Cardiac muscle cell (in vitro differentiated cells and primary cell): ENCODE measurements around the gene ZFAND3. TPM values are rescaled to one million over a fixed set of nuclear protein-coding genes. Genes with fewer than 3 reads are reported as not detected.

Experiments used
- DNase-seq, 2 donors: peaks; one replicate each; pipeline versions ENCODE4 v3.0.0 to v3.0.0-alpha.2; 2010 to 2017; ENCODE audit warnings: low read depth in 1 of 2, low spot score in 1 of 2
- H3K27ac ChIP-seq: fragments of 200-600 bp; sonication (generic); 2 replicates; pipeline ENCODE4 v1.5.1; 2016
- H3K27me3 ChIP-seq: fragments of 200-600 bp; sonication (generic); 2 replicates; pipeline ENCODE4 v1.6.0; 2016; ENCODE audit warnings: control low read depth
- H3K36me3 ChIP-seq: fragments of 200-600 bp; sonication (generic); 2 replicates; pipeline ENCODE4 v1.5.1; 2016; ENCODE audit warnings: control low read depth
- H3K4me1 ChIP-seq: fragments of 200-600 bp; sonication (generic); 2 replicates; pipeline ENCODE4 v1.8.1; 2017; ENCODE audit warnings: low read depth, mild to moderate bottlenecking, mixed run types
- H3K4me3 ChIP-seq: fragments of 200-600 bp; sonication (generic); 2 replicates; pipeline ENCODE4 v1.5.1; 2016; ENCODE audit warnings: mild to moderate bottlenecking
- H3K9me3 ChIP-seq: fragments of 200-600 bp; sonication (generic); 2 replicates; pipeline ENCODE4 v1.5.1; 2017; ENCODE audit warnings: low read depth, mild to moderate bottlenecking, control low read depth
- polyA plus RNA-seq: library from polyadenylated mRNA; unstranded; fragments of >200 nt; fragmentation: Nextera tagmentation; extraction: Ambion mirVana; gene quantifications from 2 replicates; pipeline ENCODE4 v1.2.1, GENCODE V29; 2016
- total RNA-seq: library from RNA; depleted of rRNA; stranded (reverse); fragments of >200 nt; gene quantifications from 2 replicates; pipeline ENCODE4 v1.2.3, GENCODE V29; 2016
- TF ChIP-seq, protein P1 (sequence below): IDR thresholded peaks from 2 replicates; pipeline ENCODE4 v1.5.1; 2012; ENCODE audit warnings: low read depth, mild to moderate bottlenecking, low read length

The ZFAND3 gene
- total and polyA plus RNA-seq, 2 experiments from 2014 or later: 49.9 to 68.0 TPM

DNA sequence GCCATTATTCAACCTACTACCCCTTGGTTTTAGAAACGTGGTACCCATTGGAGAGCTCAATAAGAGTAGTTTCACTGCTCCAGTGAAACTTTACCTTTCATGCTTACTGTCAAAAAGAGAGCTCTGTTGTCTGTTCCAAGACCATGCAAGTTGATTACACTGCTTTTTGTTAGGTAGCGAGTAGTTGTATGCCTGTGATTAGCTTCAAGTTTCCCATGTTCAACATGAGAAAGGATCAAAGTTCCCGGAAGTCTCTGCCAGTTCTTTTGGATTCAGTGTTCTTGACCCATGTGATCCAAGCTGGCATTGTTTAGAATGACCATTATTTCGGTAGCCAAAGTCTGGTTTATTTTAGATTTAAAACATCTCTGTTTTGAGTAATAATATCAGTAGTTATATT is 107.1 kb downstream of the ZFAND3 start:
- peaks cover 5% of the 10 kb centered on the region for H3K4me1 ChIP-seq
- no peak for DNase-seq
- TF ChIP-seq, protein P1, sequence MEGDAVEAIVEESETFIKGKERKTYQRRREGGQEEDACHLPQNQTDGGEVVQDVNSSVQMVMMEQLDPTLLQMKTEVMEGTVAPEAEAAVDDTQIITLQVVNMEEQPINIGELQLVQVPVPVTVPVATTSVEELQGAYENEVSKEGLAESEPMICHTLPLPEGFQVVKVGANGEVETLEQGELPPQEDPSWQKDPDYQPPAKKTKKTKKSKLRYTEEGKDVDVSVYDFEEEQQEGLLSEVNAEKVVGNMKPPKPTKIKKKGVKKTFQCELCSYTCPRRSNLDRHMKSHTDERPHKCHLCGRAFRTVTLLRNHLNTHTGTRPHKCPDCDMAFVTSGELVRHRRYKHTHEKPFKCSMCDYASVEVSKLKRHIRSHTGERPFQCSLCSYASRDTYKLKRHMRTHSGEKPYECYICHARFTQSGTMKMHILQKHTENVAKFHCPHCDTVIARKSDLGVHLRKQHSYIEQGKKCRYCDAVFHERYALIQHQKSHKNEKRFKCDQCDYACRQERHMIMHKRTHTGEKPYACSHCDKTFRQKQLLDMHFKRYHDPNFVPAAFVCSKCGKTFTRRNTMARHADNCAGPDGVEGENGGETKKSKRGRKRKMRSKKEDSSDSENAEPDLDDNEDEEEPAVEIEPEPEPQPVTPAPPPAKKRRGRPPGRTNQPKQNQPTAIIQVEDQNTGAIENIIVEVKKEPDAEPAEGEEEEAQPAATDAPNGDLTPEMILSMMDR: no peak
- H3K36me3 ChIP-seq: no peaks in the 10 kb centered on the region
- no peak overlapping the region for H3K27ac ChIP-seq
- no peaks in the 10 kb centered on the region for H3K27me3 ChIP-seq
- no peak overlapping the region for H3K4me3 ChIP-seq
- no peaks in the 10 kb centered on the region for H3K9me3 ChIP-seq

DNA sequence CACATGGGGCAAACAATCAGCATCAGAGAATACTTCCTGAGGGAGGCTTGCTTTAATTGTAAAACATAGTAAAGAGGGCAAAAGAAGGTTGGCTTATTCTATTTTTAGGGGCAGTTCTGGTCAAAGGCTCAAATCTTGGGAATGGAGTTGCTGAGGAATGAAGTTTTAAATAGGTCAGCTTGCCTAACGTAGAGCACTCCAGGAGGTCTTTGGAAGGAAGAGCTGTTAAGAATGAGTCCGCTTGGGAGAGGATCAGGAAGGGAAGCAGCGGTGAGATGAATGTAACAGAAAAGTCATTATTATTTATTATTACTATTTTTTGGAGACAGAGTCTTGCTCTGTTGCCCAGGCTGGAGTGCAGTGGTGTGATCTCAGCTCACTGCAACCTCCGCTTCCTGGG is 108.7 kb downstream of the ZFAND3 start:
- DNase-seq: no peak
- Histone ChIP-seq H3K36me3 (no peaks in the 10 kb centered on the region), H3K27ac (no peak overlapping the region), H3K9me3 (no peaks in the 10 kb centered on the region), H3K27me3 (no peaks in the 10 kb centered on the region), H3K4me3 (no peak overlapping the region), H3K4me1 (peaks cover 5% of the 10 kb centered on the region)
- TF ChIP-seq, protein P1: no peak

DNA sequence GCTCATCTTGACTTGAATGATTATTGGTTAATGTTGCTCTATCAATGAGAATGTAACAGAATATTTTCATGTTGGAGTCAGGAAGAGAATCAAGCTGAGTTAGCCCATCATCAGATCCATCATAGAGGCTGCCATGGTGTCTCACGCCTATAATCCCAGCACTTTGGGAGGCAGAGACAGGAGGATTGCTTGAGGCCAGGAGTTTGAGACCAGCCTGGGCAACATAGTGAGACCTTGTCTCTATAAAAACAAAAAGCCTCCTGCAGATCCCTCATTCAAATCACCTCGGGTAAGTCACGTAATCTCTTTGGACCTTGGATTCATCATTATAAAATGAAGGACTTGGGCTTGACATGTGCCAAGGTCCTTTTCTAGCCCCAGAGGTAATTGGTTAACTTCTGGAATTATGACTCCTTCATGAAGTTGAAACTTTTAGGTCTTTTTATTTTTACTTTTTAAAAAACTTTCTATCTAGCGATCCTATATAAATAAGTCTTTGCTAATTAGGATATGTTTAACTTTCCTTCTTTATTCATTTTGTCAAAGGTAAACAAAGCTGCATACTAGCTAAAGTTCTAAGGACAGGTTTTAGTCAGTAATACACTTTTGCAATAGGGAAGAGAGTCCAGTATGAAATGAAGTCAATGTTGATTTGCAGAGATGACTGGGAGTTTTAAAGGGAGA is 110.9 kb downstream of the ZFAND3 start:
- no peak overlapping the region for H3K27ac ChIP-seq

DNA sequence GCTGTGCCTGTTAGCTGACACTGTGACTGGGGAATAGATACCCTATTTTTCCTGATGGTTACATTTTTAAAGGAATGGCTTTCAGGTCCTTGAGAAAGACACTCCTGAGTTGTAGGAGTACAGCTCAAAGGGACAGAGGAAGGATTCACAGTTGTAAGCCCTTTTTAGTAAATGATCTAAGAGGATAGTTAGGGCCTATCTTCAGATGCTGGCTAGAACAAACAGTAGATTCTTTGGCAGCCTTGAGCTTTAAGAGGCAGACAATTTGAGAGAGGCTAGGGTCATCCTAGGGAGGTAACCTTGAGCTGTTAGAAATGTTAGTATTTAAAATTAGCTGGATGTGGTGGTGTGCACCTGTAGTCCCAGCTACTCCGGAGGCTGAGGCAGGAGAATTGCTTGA is 111.5 kb downstream of the ZFAND3 start:
- H3K4me3 ChIP-seq: no peak overlapping the region
- DNase-seq: no peak
- H3K27ac ChIP-seq: no peak overlapping the region
- TF ChIP-seq, protein P1: no peak
- H3K36me3 ChIP-seq: no peaks in the 10 kb centered on the region
- H3K9me3 ChIP-seq: no peaks in the 10 kb centered on the region
- H3K4me1 ChIP-seq: no peaks in the 10 kb centered on the region
- no peaks in the 10 kb centered on the region for H3K27me3 ChIP-seq

More for the DNA sequence above, 110.9 kb downstream of the ZFAND3 start:
- H3K27me3 ChIP-seq: no peaks in the 10 kb centered on the region
- TF ChIP-seq, protein P1: no peak
- DNase-seq: no peak
- no peaks in the 10 kb centered on the region for H3K4me1 ChIP-seq
- no peaks in the 10 kb centered on the region for H3K36me3 ChIP-seq
- H3K4me3 ChIP-seq: no peak overlapping the region
- H3K9me3 ChIP-seq: no peaks in the 10 kb centered on the region

DNA sequence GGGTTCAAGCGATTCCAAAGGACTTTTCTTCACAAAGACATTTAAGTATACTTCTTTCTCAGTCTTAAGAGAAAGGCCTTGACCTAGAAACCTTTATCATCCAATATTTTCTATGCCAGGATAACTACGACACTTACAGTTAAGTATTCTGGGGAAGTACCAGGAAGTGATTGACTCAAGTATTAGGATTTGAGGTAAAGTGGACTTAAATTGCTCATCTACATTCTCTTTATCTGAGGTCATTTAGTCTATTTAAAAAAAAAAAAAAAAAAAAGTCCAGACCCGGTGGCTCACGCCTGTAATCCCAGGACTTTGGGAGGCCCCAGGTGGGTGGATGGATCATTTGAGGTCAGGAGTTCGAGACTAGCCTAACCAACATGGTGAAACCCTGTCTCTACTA is 114.7 kb downstream of the ZFAND3 start:
- no peak overlapping the region for H3K27ac ChIP-seq
- no peaks in the 10 kb centered on the region for H3K4me1 ChIP-seq
- no peak for DNase-seq
- TF ChIP-seq, protein P1: no peak
- no peaks in the 10 kb centered on the region for H3K9me3 ChIP-seq
- H3K27me3 ChIP-seq: no peaks in the 10 kb centered on the region
- no peak overlapping the region for H3K4me3 ChIP-seq
- H3K36me3 ChIP-seq: no peaks in the 10 kb centered on the region
